ENCODE results near the gene ARHGAP45. TPM values are rescaled to one million over a fixed set of nuclear protein-coding genes. Genes with fewer than 3 reads are reported as not detected.
"Not testable (repeated sequence)": the region's sequence is repeated elsewhere in the genome, so short reads cannot be mapped to it uniquely, and the experiment has no call there.

ARHGAP45 gene
- total RNA-seq, 4 donors from 2014 or later: 28.4 to 66.9 (median 38.6) TPM

DNA sequence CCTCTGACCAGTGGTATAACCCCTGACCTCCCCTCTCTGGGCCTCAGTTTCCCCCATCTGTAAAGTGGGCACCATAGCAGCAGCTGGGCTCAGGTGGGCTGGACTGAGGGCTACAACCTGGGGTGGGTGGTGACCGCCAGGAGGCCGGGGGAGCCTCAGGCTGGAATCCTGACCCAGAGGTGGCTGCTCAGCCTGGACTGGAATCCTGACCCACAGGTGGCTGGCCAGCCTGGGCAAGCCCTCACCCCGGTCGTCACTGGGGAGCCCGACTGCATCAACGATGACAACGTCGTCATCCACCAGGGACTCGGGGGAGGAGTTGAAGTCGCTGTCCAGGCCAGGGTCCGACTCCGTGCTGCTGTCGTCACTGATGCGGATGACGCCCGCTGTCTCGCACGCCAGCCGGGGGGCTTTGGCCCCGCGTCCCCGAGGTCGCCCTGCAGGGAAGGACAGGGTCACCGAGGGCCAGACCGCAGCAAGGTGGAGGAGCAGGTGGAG, 47.1 kb downstream of the ARHGAP45 start:
- 81 to 90% methylated on average over 23 to 24 of the region's 25 CpGs for WGBS, 2 donors
- H3K36me3 ChIP-seq: peaks cover 0 to 91% (median 31%) of the 10 kb centered on the region in 3 donors
- no peak for DNase-seq (ENCODE audit: low spot score in 2 of 2)
- H3K27me3 ChIP-seq: no peaks in the 10 kb centered on the region
- TF ChIP-seq, protein P1, sequence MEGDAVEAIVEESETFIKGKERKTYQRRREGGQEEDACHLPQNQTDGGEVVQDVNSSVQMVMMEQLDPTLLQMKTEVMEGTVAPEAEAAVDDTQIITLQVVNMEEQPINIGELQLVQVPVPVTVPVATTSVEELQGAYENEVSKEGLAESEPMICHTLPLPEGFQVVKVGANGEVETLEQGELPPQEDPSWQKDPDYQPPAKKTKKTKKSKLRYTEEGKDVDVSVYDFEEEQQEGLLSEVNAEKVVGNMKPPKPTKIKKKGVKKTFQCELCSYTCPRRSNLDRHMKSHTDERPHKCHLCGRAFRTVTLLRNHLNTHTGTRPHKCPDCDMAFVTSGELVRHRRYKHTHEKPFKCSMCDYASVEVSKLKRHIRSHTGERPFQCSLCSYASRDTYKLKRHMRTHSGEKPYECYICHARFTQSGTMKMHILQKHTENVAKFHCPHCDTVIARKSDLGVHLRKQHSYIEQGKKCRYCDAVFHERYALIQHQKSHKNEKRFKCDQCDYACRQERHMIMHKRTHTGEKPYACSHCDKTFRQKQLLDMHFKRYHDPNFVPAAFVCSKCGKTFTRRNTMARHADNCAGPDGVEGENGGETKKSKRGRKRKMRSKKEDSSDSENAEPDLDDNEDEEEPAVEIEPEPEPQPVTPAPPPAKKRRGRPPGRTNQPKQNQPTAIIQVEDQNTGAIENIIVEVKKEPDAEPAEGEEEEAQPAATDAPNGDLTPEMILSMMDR (IDR thresholded peaks at IDR 0.05): no peak
- TF ChIP-seq POLR2A (IDR thresholded peaks at IDR 0.05): no peak
- no peak for TF ChIP-seq EP300 (IDR thresholded peaks at IDR 0.05)
- H3K9me3 ChIP-seq: no peaks in the 10 kb centered on the region
- peaks cover 0 to 41% (median 15%) of the 10 kb centered on the region in 4 donors for H3K4me1 ChIP-seq
- H3K4me3 ChIP-seq: no peak overlapping the region
- H3K27ac ChIP-seq: peak overlapping the region; percentile 76 to 93 (median 83)

DNA sequence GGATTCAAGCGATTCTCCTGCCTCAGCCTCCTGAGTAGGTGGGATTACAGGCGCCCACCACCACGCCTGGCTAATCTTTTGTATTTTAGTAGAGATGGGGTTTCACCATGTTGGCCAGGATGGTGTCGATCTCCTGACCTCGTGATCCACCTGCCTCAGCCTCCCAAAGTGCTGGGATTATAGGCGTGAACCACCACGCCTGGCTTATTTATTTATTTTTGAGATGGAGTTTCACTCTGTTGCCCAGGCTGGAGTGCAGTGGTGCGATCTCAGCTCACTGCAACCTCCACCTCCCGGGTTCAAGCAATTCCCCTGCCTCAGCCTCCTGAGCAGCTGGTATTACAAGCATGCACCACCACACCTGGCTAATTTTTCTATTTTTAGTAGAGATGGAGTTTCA, 47.8 kb downstream of the ARHGAP45 start:
- peaks cover 0 to 91% (median 34%) of the 10 kb centered on the region in 3 donors for H3K36me3 ChIP-seq

DNA sequence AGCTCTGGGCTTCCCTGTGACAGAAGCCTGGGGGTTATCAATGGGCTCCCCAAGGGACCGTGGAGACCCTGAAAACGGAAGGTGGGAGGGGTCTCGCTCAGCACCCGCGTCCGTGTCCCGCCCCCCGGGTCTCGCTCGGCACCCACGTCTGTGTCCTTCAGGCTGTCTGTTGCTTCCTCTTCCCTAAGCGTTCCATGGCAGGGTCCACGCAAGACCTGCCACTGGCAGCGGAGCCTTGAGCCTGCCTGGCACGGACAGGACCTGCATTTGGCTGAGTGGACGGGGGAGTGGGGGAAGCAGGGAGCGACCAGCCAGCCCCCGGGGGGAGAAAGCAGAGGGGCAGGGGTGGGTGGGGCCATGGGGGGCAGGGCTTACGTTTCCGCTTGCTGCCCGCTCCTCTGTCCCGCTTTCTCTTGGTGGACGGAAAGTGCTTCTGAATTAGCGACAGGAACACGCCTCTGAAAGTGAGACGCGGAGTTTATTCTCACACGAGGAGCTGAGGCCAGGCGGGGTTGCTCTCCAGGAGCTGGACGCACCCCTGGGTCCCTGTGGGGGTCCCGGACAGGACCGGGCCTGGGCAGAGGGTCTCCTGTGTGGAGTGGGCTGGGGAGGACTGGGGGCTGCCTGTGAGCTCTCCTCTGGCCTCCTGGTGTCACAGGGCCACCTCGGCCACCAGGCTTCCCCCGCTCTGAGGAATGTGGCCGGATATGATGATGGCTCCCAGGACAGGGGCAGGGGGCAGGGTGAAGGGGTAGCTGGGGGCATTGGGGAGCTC, 48.9 kb downstream of the ARHGAP45 start:
- Histone ChIP-seq H3K27me3 (no peaks in the 10 kb centered on the region), H3K27ac (peak overlapping the region in 1 of 4 donors; percentile 14), H3K36me3 (peaks cover 0 to 91% (median 37%) of the 10 kb centered on the region in 3 donors), H3K9me3 (no peaks in the 10 kb centered on the region), H3K4me3 (no peak overlapping the region), H3K4me1 (peaks cover 0 to 37% (median 15%) of the 10 kb centered on the region in 4 donors)
- DNase-seq (ENCODE audit: low spot score in 2 of 2): no peak
- 85 to 86% methylated on average over 33 to 35 of the region's 35 CpGs for WGBS, 2 donors
- TF ChIP-seq, protein P1 (IDR thresholded peaks at IDR 0.05): no peak
- TF ChIP-seq POLR2A (IDR thresholded peaks at IDR 0.05) (no peak), EP300 (IDR thresholded peaks at IDR 0.05) (no peak)

More for the DNA sequence above, 47.8 kb downstream of the ARHGAP45 start:
- 94 to 95% methylated on average over 9 of the region's 9 CpGs for WGBS, 2 donors
- Histone ChIP-seq H3K27ac (peak overlapping the region in 1 of 4 donors; percentile 93), H3K4me1 (peaks cover 0 to 41% (median 15%) of the 10 kb centered on the region in 4 donors)
- DNase-seq (ENCODE audit: low spot score in 2 of 2); H3K4me3 ChIP-seq; H3K9me3 ChIP-seq; H3K27me3 ChIP-seq: not testable (repeated sequence)

DNA sequence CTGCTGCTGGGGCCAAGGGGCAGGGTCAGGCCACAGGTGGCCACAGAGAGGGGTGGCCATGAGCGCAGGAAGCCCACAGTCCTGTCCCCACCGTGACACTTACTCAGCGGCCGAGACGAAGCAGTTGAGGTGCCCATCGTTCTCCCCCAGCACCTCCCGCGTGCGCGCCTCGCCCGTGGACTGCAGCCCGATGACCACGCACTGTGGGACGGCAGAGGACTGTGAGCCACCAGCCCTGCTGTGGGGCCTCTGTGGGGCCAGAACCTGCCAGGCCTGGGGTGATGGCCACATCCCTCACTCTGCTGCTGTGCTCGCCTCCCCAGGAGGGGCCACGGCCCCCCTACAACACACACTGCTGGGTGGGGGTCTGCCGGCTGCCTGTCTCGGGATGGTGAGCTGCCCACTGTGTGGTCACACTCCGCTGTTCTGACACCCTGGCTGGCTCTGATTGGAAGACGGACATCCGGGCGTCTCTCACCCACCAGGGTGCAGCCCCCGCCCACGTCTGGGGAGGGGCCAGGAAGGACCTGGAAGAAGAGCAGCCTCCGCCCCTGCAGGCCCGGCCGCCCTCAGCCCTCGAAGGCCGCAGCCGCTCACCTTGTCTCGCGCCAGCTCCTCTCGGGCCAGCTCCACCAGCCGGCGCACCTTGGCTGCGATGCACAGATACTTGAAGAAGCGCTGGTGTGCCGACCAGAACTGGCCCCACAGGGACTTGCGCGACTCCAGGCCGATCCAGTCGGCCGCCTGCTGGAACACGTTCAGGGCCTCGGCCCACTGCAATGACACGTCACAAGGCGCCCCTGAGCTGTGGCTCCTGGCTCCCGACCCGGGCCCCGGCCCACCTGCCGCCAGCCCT, 50.0 kb downstream of the ARHGAP45 start:
- Histone ChIP-seq H3K27me3 (no peaks in the 10 kb centered on the region), H3K36me3 (peaks cover 0 to 91% (median 38%) of the 10 kb centered on the region in 3 donors), H3K9me3 (no peaks in the 10 kb centered on the region), H3K27ac (no peak overlapping the region), H3K4me1 (peaks cover 0 to 26% (median 15%) of the 10 kb centered on the region in 4 donors), H3K4me3 (no peak overlapping the region)
- DNase-seq (ENCODE audit: low spot score in 2 of 2): no peak
- WGBS, 2 donors: 91 to 92% methylated on average over 46 of the region's 52 CpGs
- TF ChIP-seq, protein P1 (IDR thresholded peaks at IDR 0.05): no peak
- no peak for TF ChIP-seq EP300 (IDR thresholded peaks at IDR 0.05)
- no peak for TF ChIP-seq POLR2A (IDR thresholded peaks at IDR 0.05)

DNA sequence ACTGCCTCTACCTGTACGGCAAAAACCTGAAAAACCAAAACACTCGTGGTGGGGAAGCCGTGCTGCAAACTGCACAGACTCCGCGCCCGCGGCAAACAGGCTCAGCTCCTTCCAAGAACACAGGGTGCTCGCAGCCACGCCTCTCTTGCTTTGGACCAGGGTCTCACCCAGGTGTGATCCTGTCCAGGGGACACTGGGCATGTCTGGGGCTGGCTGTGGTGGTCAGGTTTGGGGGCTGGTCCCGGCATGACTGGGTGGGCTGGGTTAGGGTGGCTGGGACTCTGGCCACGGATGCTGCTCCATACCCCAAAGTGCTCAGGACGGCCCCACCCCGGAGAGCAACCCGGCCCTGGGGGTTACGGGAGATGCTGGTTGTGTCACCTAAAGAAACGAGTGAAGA, 50.7 kb downstream of the ARHGAP45 start:
- H3K27ac ChIP-seq: no peak overlapping the region
- no peak for DNase-seq (ENCODE audit: low spot score in 2 of 2)
- no peak for TF ChIP-seq POLR2A (IDR thresholded peaks at IDR 0.05)
- no peak for TF ChIP-seq EP300 (IDR thresholded peaks at IDR 0.05)
- TF ChIP-seq, protein P1 (IDR thresholded peaks at IDR 0.05): no peak
- H3K4me3 ChIP-seq: no peak overlapping the region
- peaks cover 0 to 19% (median 11%) of the 10 kb centered on the region in 4 donors for H3K4me1 ChIP-seq
- 96 to 99% methylated on average over 14 to 15 of the region's 16 CpGs for WGBS, 2 donors
- peaks cover 0 to 91% (median 38%) of the 10 kb centered on the region in 3 donors for H3K36me3 ChIP-seq
- H3K27me3 ChIP-seq: no peaks in the 10 kb centered on the region
- no peaks in the 10 kb centered on the region for H3K9me3 ChIP-seq

All from tibial nerve (tissue), 4 donors.